Lower lobe of right lung (tissue), 2 donors: ENCODE data around the gene IFNL2. TPM values are rescaled to one million over a fixed set of nuclear protein-coding genes. Genes with fewer than 3 reads are reported as not detected.

Experiments used
- ATAC-seq, 2 donors: fragments of 200-7000 bp; cut with Tn5 transposase; one replicate each; pipeline ENCODE4 v1.9.1; 2020 to 2022; ENCODE audit warnings: mild to moderate bottlenecking in 2 of 2, moderate library complexity in 2 of 2
- DNase-seq: peaks from one replicate; pipeline ENCODE4 v3.0.0-alpha.2; 2020
- H3K27ac ChIP-seq: fragments of 200-600 bp; one replicate; pipeline ENCODE4 v1.8.0; 2022
- H3K27me3 ChIP-seq: fragments of 200-600 bp; one replicate; pipeline ENCODE4 v1.8.0; 2022; ENCODE audit warnings: low read depth
- H3K36me3 ChIP-seq: fragments of 200-600 bp; one replicate; pipeline ENCODE4 v1.8.0; 2022; ENCODE audit warnings: mild to moderate bottlenecking
- H3K4me1 ChIP-seq: fragments of 200-600 bp; one replicate; pipeline ENCODE4 v1.8.0; 2022
- H3K4me3 ChIP-seq: fragments of 200-600 bp; one replicate; pipeline ENCODE4 v1.8.0; 2022; ENCODE audit warnings: mild to moderate bottlenecking
- H3K9me3 ChIP-seq: fragments of 200-600 bp; one replicate; pipeline ENCODE4 v1.8.0; 2022
- intact Hi-C: fragments of 100-400 bp; cut with DNase I; formaldehyde crosslinking; loops from one replicate; pipeline ENCODE4 v1.11.0; 2022
- total RNA-seq: library from RNA; stranded (reverse); fragmentation: NEBNext Ultra II Directional; extraction: Animal tissue kit (Norgen Biotek cat#: 25700); gene quantifications from one replicate; pipeline ENCODE4 v1.2.1, GENCODE V29; 2021
- TF ChIP-seq, protein P1 (sequence below): fragments of 200-600 bp; IDR thresholded peaks from one replicate; pipeline ENCODE4 v1.8.0; 2022; ENCODE audit warnings: antibody characterized with exemption, mild to moderate bottlenecking
- donor health status: DM: no; HTN: yes; CAD: no; lungs with severe emphysema.

Gene IFNL2
- total RNA-seq, 1 donor from 2014 or later = not detected

DNA sequence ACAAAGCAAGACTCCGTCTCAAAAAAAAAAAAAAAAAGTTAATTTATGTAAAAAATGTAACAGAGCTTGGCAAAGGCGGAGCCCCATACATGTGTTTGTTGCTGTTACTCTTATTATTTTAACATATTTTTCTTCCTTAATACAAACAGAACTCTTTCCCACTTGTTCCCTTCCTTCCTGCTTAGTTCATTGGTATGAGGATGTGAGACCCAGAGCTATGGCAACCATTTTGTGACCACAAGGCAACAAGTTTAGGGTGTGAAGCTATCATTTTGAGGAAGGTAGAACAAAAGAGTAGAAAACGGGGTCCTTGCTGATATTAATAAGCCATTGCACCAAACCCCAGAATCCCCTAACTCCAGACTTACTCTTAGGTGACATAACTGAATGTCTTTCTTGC lies 33.4 kb downstream of the IFNL2 start:
- no peak overlapping the region for H3K27ac ChIP-seq
- DNase-seq (no peak), ATAC-seq (no peak)
- intact Hi-C loops = no loop called here
- no peak overlapping the region for H3K4me3 ChIP-seq
- H3K36me3 ChIP-seq = no peaks in the 10 kb centered on the region
- TF ChIP-seq, protein P1, sequence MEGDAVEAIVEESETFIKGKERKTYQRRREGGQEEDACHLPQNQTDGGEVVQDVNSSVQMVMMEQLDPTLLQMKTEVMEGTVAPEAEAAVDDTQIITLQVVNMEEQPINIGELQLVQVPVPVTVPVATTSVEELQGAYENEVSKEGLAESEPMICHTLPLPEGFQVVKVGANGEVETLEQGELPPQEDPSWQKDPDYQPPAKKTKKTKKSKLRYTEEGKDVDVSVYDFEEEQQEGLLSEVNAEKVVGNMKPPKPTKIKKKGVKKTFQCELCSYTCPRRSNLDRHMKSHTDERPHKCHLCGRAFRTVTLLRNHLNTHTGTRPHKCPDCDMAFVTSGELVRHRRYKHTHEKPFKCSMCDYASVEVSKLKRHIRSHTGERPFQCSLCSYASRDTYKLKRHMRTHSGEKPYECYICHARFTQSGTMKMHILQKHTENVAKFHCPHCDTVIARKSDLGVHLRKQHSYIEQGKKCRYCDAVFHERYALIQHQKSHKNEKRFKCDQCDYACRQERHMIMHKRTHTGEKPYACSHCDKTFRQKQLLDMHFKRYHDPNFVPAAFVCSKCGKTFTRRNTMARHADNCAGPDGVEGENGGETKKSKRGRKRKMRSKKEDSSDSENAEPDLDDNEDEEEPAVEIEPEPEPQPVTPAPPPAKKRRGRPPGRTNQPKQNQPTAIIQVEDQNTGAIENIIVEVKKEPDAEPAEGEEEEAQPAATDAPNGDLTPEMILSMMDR = no peak
- H3K9me3 ChIP-seq = no peaks in the 10 kb centered on the region
- H3K27me3 ChIP-seq = peaks cover 12% of the 10 kb centered on the region
- no peaks in the 10 kb centered on the region for H3K4me1 ChIP-seq

DNA sequence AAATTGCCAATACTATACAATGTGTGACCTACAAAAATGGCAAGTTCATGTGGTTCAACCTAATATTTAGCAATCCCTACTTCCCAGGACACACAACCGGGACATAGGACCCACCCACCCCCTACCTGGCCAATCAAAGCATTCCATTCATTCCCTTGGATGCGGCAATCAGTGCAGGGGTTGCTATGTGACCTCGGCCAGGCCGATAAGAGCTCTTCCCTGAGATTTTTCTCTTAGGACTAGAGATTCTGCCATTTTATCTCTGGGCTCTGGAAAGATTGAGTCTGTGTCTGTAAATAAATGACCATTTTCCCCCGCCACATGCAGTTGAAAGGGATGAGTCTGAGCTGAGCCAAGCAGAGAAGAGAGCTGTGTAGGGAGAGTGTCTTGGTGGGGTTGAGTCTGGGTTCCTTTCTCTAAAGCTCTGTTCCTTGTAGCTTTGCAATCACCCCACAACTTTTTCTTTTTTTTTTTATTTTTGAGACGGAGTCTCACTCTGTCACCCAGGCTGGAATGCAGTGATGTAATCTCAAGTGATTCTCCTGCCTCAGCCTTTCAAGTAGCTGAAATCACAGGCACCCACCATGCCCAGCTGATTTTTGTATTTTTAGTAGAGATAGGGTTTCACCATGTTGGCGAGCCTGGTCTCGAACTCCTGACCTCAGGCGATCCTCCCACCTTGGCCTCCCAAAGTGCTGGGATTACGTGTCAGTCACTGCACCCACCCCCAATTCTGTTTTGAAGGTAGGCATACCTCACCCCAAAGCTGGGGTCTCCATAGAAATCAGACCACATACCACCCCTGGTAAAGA lies 35.4 kb downstream of the IFNL2 start:
- no peak overlapping the region for H3K27ac ChIP-seq
- H3K9me3 ChIP-seq = no peaks in the 10 kb centered on the region
- H3K27me3 ChIP-seq = peaks cover 20% of the 10 kb centered on the region
- intact Hi-C loops = no loop called here
- ATAC-seq = peak in 1 of 2 donors; percentile 36
- no peak overlapping the region for H3K4me3 ChIP-seq
- DNase-seq = no peak
- no peaks in the 10 kb centered on the region for H3K36me3 ChIP-seq
- no peaks in the 10 kb centered on the region for H3K4me1 ChIP-seq
- TF ChIP-seq, protein P1 = no peak

DNA sequence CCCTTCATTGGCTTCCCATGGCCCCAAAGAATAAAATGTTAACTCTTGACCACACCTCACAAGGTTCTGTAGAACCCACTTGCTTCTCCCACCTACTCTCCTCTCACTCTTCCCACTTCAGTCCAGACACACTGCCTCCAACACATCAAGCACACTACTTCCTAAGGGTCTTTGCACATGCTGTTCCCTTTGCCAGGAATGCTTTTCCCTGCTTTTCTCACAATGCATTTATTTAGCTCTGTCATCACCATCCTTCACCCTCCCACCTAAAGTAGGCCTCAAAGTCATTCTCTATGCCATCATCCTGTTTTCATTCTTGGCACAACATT lies 36.0 kb downstream of the IFNL2 start:
- H3K27me3 ChIP-seq = peaks cover 20% of the 10 kb centered on the region
- no peak for DNase-seq
- no peaks in the 10 kb centered on the region for H3K36me3 ChIP-seq
- no peak overlapping the region for H3K4me3 ChIP-seq
- TF ChIP-seq, protein P1 = no peak
- no peak for ATAC-seq
- no peaks in the 10 kb centered on the region for H3K9me3 ChIP-seq
- intact Hi-C loops = no loop called here
- H3K4me1 ChIP-seq = no peaks in the 10 kb centered on the region
- H3K27ac ChIP-seq = no peak overlapping the region

DNA sequence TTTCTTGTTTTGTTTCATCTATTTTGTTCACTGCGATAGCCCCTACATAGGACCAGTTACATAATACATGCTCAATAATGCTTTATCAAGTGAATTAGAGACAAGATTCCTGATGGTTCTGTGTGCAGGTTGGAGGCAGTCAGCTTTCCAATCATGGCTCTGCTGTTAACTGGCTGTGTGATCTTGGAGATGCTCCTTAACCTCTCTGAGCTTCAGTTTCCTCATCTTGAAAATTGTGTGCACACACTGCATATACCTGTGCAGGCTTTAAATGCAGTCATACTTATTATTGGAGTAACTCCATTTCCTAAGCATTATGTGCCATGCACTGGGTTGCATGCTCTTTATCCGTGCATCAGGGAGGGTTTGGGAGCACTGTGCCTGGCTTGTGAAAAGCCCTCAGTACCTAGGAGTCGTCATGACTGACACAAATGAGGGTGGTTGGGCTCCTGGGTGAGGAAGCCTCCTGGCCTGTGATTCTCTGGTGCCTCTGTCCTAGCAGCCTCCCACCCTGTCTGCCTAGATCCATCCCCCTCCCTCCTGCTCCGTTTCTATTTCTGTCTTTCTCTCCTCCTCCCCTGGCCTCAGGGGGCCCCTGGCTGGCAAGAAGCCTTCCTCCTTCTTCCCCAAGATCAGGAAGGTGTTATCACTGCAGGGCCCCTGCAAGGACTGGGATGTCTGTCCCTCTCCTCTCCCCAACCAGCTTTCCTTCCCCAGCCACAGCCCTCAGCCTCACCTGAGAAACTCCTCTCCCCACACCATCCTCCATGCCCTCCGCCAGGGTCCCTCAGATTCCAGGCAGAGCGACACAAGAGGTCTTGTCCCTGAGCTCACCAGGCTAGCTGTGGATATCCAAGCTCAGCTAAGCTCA lies 36.7 kb downstream of the IFNL2 start:
- H3K27ac ChIP-seq = no peak overlapping the region
- peaks cover 20% of the 10 kb centered on the region for H3K27me3 ChIP-seq
- DNase-seq (no peak), ATAC-seq (no peak)
- H3K36me3 ChIP-seq = no peaks in the 10 kb centered on the region
- no peaks in the 10 kb centered on the region for H3K4me1 ChIP-seq
- no peaks in the 10 kb centered on the region for H3K9me3 ChIP-seq
- intact Hi-C loops = no loop called here
- H3K4me3 ChIP-seq = no peak overlapping the region
- TF ChIP-seq, protein P1 = no peak

DNA sequence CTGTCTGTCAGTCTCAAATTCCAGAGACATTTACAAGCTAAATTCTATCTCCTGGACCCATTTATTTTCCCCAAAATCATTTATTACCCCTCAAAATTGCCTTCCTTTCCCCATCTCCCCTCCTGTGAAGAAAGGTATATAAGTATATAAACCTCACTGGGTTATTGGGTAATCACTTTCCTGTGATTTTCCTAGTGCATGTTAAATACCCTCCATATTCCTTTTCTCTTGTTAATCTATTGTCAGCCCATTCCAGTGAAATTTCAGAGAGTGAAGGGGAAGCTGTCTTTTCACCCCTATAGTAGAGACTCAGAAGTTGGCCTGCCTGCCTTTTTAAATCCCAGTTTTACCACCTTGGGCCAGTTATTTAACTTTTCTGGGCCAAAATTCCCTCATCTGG lies 37.9 kb downstream of the IFNL2 start:
- Histone ChIP-seq H3K9me3 (no peaks in the 10 kb centered on the region), H3K27me3 (peaks cover 20% of the 10 kb centered on the region), H3K4me1 (no peaks in the 10 kb centered on the region), H3K4me3 (no peak overlapping the region), H3K27ac (no peak overlapping the region), H3K36me3 (no peaks in the 10 kb centered on the region)
- TF ChIP-seq, protein P1 = no peak
- ATAC-seq (no peak), DNase-seq (no peak)
- intact Hi-C loops = no loop called here
